ENCODE measurements around the gene NUB1.

NUB1 gene

DNA sequence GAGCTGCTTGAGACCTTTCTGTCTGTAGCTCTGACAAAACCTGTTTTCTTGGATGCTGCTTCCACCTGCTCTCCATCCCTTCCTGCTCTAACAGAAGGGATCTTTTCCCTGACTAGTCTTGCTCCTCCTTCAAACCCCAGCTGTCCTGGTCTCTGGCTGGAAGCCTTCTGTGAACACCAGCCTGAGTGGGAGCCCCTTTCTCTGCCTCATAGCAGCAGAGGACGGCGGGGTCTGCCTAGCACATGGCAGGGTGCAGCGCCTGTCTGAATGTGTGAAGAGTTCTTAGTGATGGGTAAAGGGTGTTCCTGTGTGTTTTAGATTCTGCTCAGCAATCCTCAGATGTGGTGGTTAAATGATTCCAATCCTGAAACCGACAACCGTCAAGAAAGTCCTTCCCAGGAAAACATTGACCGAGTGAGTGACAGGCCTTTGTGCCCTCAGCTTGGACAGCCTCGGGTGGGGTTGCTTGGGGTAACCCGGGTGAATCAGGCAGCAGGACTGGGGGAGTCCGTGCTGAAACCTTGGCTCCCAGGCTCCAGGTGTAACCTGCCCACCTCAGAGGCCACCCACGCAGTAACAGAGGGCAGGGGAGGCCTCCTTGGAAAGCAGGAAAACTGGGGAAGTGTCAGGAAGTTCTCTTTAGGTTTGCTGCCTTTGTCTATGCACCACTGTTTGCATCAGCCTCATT is 34.1 kb downstream of the NUB1 start:
- no peak for DNase-seq (ENCODE audit: extremely low spot score)
- TF ChIP-seq SUZ12 (IDR thresholded peaks at IDR 0.05) (no peak), ARNT (IDR thresholded peaks at IDR 0.05) (no peak), L3MBTL2 (conservative IDR thresholded peaks at IDR 0.05) (no peak), NFRKB (IDR thresholded peaks at IDR 0.05) (no peak), SP1 (IDR thresholded peaks at IDR 0.05) (no peak), HDGF (IDR thresholded peaks at IDR 0.05; ENCODE audit: borderline replicate concordance) (no peak), ZNF384 (IDR thresholded peaks at IDR 0.05) (no peak), TARDBP (IDR thresholded peaks at IDR 0.05) (no peak), BHLHE40 (IDR thresholded peaks at IDR 0.05; ENCODE audit: borderline replicate concordance) (no peak), FOXA1 (IDR thresholded peaks at IDR 0.05) (no peak), FOXM1 (IDR thresholded peaks at IDR 0.05; ENCODE audit: borderline replicate concordance) (no peak), FOXK2 (IDR thresholded peaks at IDR 0.05) (no peak), ELF4 (IDR thresholded peaks at IDR 0.05) (no peak), CTBP1 (IDR thresholded peaks at IDR 0.05; ENCODE audit: borderline replicate concordance) (no peak), LEF1 (IDR thresholded peaks at IDR 0.05; ENCODE audit: borderline replicate concordance) (no peak)
- POLR2A ChIA-PET, result no interaction called here
- CTCF ChIA-PET, result no interaction called here

DNA sequence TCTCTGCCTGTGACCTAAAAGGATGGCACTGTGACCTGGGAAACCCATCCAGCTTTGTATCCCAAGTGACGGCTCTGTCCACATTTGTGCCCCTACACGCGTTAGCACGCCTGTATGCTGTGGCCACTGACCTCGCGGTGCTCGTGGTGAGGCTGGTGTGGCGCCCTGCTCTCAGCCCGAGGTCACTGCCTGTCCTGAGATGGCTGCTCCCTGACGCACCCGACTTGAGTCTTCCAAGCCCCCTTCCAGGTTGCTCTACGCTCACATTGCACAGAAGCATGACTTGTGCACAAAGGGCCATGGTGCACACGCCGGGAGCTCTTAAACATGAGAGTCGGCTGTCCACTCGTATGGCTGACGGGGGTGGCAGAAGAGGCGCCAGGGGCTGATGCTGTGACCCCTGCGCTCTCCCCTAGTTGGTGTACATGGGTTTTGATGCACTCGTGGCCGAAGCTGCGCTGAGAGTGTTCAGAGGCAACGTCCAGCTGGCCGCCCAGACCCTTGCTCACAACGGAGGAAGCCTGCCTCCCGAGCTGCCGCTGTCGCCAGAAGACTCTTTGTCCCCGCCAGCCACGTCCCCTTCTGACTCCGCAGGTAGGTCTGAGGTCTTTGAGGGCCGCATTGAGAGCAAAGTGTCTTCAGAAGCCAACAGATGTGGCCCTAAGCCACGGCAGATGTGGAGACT is 34.7 kb downstream of the NUB1 start:
- DNase-seq (ENCODE audit: extremely low spot score), result no peak
- POLR2A ChIA-PET, result no interaction called here
- CTCF ChIA-PET, result interaction anchor here (1.0 kb wide), 1 partner anchor 65 kb away, joined by 4 read pairs; no protein-coding TSS in a partner anchor
- TF ChIP-seq ELF4 (IDR thresholded peaks at IDR 0.05) (no peak), L3MBTL2 (conservative IDR thresholded peaks at IDR 0.05) (no peak), FOXA1 (IDR thresholded peaks at IDR 0.05) (no peak), NFRKB (IDR thresholded peaks at IDR 0.05) (no peak), ZNF384 (IDR thresholded peaks at IDR 0.05) (no peak), LEF1 (IDR thresholded peaks at IDR 0.05; ENCODE audit: borderline replicate concordance) (no peak), TARDBP (IDR thresholded peaks at IDR 0.05) (no peak), ARNT (IDR thresholded peaks at IDR 0.05) (no peak), CTBP1 (IDR thresholded peaks at IDR 0.05; ENCODE audit: borderline replicate concordance) (no peak), FOXK2 (IDR thresholded peaks at IDR 0.05) (no peak), HDGF (IDR thresholded peaks at IDR 0.05; ENCODE audit: borderline replicate concordance) (no peak), SP1 (IDR thresholded peaks at IDR 0.05) (no peak), BHLHE40 (IDR thresholded peaks at IDR 0.05; ENCODE audit: borderline replicate concordance) (no peak)
- TF ChIP-seq, protein P1, sequence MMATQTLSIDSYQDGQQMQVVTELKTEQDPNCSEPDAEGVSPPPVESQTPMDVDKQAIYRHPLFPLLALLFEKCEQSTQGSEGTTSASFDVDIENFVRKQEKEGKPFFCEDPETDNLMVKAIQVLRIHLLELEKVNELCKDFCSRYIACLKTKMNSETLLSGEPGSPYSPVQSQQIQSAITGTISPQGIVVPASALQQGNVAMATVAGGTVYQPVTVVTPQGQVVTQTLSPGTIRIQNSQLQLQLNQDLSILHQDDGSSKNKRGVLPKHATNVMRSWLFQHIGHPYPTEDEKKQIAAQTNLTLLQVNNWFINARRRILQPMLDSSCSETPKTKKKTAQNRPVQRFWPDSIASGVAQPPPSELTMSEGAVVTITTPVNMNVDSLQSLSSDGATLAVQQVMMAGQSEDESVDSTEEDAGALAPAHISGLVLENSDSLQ (IDR thresholded peaks at IDR 0.05), result no peak

DNA sequence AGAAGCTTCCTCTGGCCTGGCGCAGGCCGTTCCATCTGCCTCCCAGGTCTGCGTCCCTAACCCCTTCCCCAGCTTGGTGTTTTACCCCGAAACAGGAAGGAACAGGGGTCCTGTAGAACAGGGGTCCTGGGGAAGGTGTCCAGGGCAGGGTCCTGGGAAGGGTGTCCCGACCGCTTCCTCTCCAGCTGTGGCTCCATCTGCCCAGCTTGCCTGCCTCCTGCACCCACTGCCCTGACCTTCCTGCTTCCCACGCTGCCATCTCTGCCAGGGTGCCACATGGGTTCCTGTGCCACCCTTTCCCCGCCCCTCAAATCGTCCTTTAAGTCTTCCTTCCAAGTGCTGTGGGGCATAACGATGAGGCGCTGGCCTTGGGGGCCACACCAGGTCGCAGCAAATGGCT is 35.8 kb downstream of the NUB1 start:
- TF ChIP-seq BHLHE40 (IDR thresholded peaks at IDR 0.05; ENCODE audit: borderline replicate concordance) (no peak), FOXA1 (IDR thresholded peaks at IDR 0.05) (no peak), CTBP1 (IDR thresholded peaks at IDR 0.05; ENCODE audit: borderline replicate concordance) (no peak), LEF1 (IDR thresholded peaks at IDR 0.05; ENCODE audit: borderline replicate concordance) (no peak), SP1 (IDR thresholded peaks at IDR 0.05) (no peak), FOXK2 (IDR thresholded peaks at IDR 0.05) (no peak), ZNF384 (IDR thresholded peaks at IDR 0.05) (no peak), NFRKB (IDR thresholded peaks at IDR 0.05) (no peak), FOXM1 (IDR thresholded peaks at IDR 0.05; ENCODE audit: borderline replicate concordance) (no peak)
- TF ChIP-seq, protein P1 (IDR thresholded peaks at IDR 0.05), result no peak
- POLR2A ChIA-PET, result no interaction called here
- CTCF ChIA-PET, result no interaction called here
- no peak for DNase-seq (ENCODE audit: extremely low spot score)

GRCh38 chr7:151378011-151378410 is 36.4 kb downstream of the NUB1 start:
- TF ChIP-seq L3MBTL2 (conservative IDR thresholded peaks at IDR 0.05), result no peak
- ChIA-PET POLR2A (no interaction called here), CTCF (no interaction called here)
- DNase-seq (ENCODE audit: extremely low spot score), result no peak

DNA sequence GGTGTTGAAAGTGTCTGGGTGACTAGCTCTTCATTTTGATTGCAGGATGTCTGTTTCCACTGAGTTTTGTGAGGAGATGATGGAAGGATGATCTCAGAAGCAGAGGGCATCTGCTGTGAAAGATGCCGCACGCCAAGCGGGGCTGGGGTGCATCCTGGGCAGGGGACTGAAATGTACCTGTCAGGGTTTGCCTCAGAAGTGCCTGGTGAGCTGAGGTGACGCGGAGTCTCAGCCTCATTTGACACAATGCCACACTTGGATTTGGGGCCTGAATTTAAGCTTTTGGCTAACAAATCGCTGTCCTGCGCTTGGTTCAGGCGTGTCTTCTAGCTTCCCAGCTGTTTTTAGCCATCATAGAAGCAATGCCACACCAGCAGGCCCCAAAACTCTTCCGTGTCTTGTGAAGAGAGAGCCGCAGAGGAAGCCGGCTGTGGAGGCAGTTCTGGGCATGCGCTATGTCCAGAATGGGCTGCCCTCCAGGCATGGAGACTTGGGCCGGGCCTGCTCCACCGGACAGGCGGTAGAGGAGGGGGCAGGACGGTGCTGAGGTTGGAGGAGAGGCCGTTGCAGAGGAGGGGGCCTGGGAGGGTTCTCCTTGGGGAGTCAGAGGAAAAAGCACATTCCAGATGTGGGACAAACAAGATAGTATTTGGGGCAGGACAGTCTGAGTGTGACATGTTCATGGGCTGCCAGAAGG is 37.0 kb downstream of the NUB1 start:
- no peak for DNase-seq (ENCODE audit: extremely low spot score)
- CTCF ChIA-PET, result no interaction called here
- POLR2A ChIA-PET, result no interaction called here
- TF ChIP-seq FOXK2 (IDR thresholded peaks at IDR 0.05) (no peak), ARNT (IDR thresholded peaks at IDR 0.05) (no peak), FOXM1 (IDR thresholded peaks at IDR 0.05; ENCODE audit: borderline replicate concordance) (no peak), TARDBP (IDR thresholded peaks at IDR 0.05) (no peak), SUZ12 (IDR thresholded peaks at IDR 0.05) (no peak), LEF1 (IDR thresholded peaks at IDR 0.05; ENCODE audit: borderline replicate concordance) (no peak), HDGF (IDR thresholded peaks at IDR 0.05; ENCODE audit: borderline replicate concordance) (no peak), BHLHE40 (IDR thresholded peaks at IDR 0.05; ENCODE audit: borderline replicate concordance) (no peak), ZNF384 (IDR thresholded peaks at IDR 0.05) (no peak), CTBP1 (IDR thresholded peaks at IDR 0.05; ENCODE audit: borderline replicate concordance) (no peak), ELF4 (IDR thresholded peaks at IDR 0.05) (no peak), L3MBTL2 (conservative IDR thresholded peaks at IDR 0.05) (no peak), SP1 (IDR thresholded peaks at IDR 0.05) (no peak)
- TF ChIP-seq, protein P1 (IDR thresholded peaks at IDR 0.05), result no peak

DNA sequence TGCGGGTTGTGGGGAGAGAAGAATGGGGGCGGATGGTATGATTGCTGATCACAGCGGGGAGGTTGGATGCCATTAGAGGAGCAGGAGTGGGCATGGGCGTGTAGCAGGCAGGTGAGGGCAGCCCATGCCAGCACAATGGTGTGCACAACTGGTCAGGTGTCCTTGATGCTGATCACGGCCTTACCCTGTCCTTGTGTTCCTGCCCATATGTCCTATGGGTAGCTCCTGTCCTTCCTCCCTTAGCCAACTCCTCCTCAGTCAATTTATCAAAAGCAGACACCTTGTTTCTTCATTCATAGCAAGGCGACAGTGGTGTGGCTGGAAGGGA is 37.5 kb downstream of the NUB1 start:
- TF ChIP-seq FOXA1 (IDR thresholded peaks at IDR 0.05), result no peak
- TF ChIP-seq ZNF384 (IDR thresholded peaks at IDR 0.05), result no peak
- TF ChIP-seq L3MBTL2 (conservative IDR thresholded peaks at IDR 0.05), result no peak
- TF ChIP-seq TARDBP (IDR thresholded peaks at IDR 0.05), result no peak
- no peak for TF ChIP-seq HDGF (IDR thresholded peaks at IDR 0.05; ENCODE audit: borderline replicate concordance)
- TF ChIP-seq ELF4 (IDR thresholded peaks at IDR 0.05), result no peak
- no peak for TF ChIP-seq FOXK2 (IDR thresholded peaks at IDR 0.05)
- no peak for TF ChIP-seq SP1 (IDR thresholded peaks at IDR 0.05)
- TF ChIP-seq, protein P1 (IDR thresholded peaks at IDR 0.05), result no peak
- TF ChIP-seq CTBP1 (IDR thresholded peaks at IDR 0.05; ENCODE audit: borderline replicate concordance), result no peak
- no peak for TF ChIP-seq NFRKB (IDR thresholded peaks at IDR 0.05)
- TF ChIP-seq FOXM1 (IDR thresholded peaks at IDR 0.05; ENCODE audit: borderline replicate concordance), result no peak
- no peak for TF ChIP-seq ARNT (IDR thresholded peaks at IDR 0.05)
- TF ChIP-seq LEF1 (IDR thresholded peaks at IDR 0.05; ENCODE audit: borderline replicate concordance), result no peak
- no peak for TF ChIP-seq SUZ12 (IDR thresholded peaks at IDR 0.05)
- no peak for TF ChIP-seq BHLHE40 (IDR thresholded peaks at IDR 0.05; ENCODE audit: borderline replicate concordance)
- no peak for DNase-seq (ENCODE audit: extremely low spot score)
- ChIA-PET CTCF (no interaction called here), POLR2A (no interaction called here)

All from HEK293T (cell line).